HG03159 (cell line): ENCODE results near the gene CHL1.

Experiments
- ATAC-seq: cut with Tn5 transposase; IDR thresholded peaks from one replicate; pipeline ENCODE4 v1.9.1; 2021; ENCODE audit warnings: mild to moderate bottlenecking, moderate library complexity; ENCODE audit not compliant: unreplicated experiment

Gene CHL1

GRCh38 chr3:394775-395174 is 198.2 kb downstream of the CHL1 start:
- ATAC-seq = no peak

- ATAC-seq = no peak
These were observed 199.7 kb downstream of the CHL1 start for GRCh38 chr3:396293-396692.

- ATAC-seq = no peak
These were observed 203.1 kb downstream of the CHL1 start for GRCh38 chr3:399647-400046.

GRCh38 chr3:403826-404225 is 207.3 kb downstream of the CHL1 start:
- ATAC-seq = no peak

GRCh38 chr3:409011-409410 is 212.4 kb downstream of the CHL1 start:
- no peak for ATAC-seq

- no peak for ATAC-seq
These were observed 214.7 kb downstream of the CHL1 start for GRCh38 chr3:411226-411625.

GRCh38 chr3:414063-414462 is 217.5 kb downstream of the CHL1 start:
- peak; percentile 65 for ATAC-seq

- ATAC-seq = no peak
These were observed 221.8 kb downstream of the CHL1 start for GRCh38 chr3:418239-418929.

- no peak for ATAC-seq
These were observed 224.0 kb downstream of the CHL1 start for GRCh38 chr3:420584-420983.

- no peak for ATAC-seq
These were observed 228.5 kb downstream of the CHL1 start for GRCh38 chr3:425079-425478.

- ATAC-seq = no peak
These were observed 229.5 kb downstream of the CHL1 start for GRCh38 chr3:426072-426471.

- ATAC-seq = no peak
These were observed 230.6 kb downstream of the CHL1 start for GRCh38 chr3:427128-427527.

- ATAC-seq = no peak
These were observed 233.6 kb downstream of the CHL1 start for GRCh38 chr3:430186-430585.

- no peak for ATAC-seq
These were observed 238.6 kb downstream of the CHL1 start for GRCh38 chr3:435161-435560.

- no peak for ATAC-seq
These were observed 239.5 kb downstream of the CHL1 start for GRCh38 chr3:436053-436452.

GRCh38 chr3:440826-441225 is 244.3 kb downstream of the CHL1 start:
- ATAC-seq = no peak

GRCh38 chr3:445960-446359 is 249.4 kb downstream of the CHL1 start:
- ATAC-seq = no peak

- ATAC-seq = no peak
These were observed 251.1 kb downstream of the CHL1 start for GRCh38 chr3:447671-448070.

GRCh38 chr3:449711-450110 is 253.1 kb downstream of the CHL1 start:
- ATAC-seq = no peak

- ATAC-seq = no peak
These were observed 255.7 kb downstream of the CHL1 start for GRCh38 chr3:452221-452620.

GRCh38 chr3:453106-453505 is 256.5 kb downstream of the CHL1 start:
- ATAC-seq = no peak

- no peak for ATAC-seq
These were observed 258.4 kb downstream of the CHL1 start for GRCh38 chr3:454986-455385.

- no peak for ATAC-seq
These were observed 261.6 kb downstream of the CHL1 start for GRCh38 chr3:458124-458523.
